GM12878 (cell line): ENCODE data around the gene CHRM5.

Experiments used
- BHLHE40 ChIP-seq, 2 experiments: fragments of 450-650 bp in 1 of 2; IDR thresholded peaks; 2 replicates each; pipeline ENCODE4 v1.6.1; 2011 to 2017; ENCODE audit warnings: low read depth in 2 of 2, borderline replicate concordance in 1 of 2, improper control_type of control experiment in 1 of 2, low read length in 1 of 2, mild to moderate bottlenecking in 1 of 2
- CBX5 ChIP-seq: sonication (generic); IDR thresholded peaks from 2 replicates; pipeline ENCODE4 v1.6.1; 2016; ENCODE audit warnings: low read depth, moderate library complexity, mild to moderate bottlenecking, inconsistent platforms
- CREM ChIP-seq: IDR thresholded peaks from 2 replicates; pipeline ENCODE4 v1.6.1; 2014; ENCODE audit warnings: antibody characterized with exemption, low read depth
- CTCF ChIP-seq, 3 experiments: IDR thresholded peaks in 2 of 3; conservative IDR thresholded peaks in 1 of 3; 2 replicates each; pipeline ENCODE4 v1.5.1; 2011; ENCODE audit warnings: low read depth in 3 of 3, low read length in 3 of 3, mild to moderate bottlenecking in 3 of 3, control low read depth in 2 of 3, moderate library complexity in 2 of 3, inconsistent platforms in 1 of 3, mixed read lengths in 1 of 3; ENCODE audit not compliant: control insufficient read depth in 2 of 3, insufficient read depth in 1 of 3; ENCODE audit errors: extremely low read depth in 1 of 3
- KLF5 ChIP-seq: fragments of 450-650 bp; IDR thresholded peaks from 2 replicates; pipeline ENCODE4 v1.6.1; 2014; ENCODE audit warnings: mild to moderate bottlenecking; ENCODE audit not compliant: partially characterized antibody
- MYC ChIP-seq: IDR thresholded peaks from 2 replicates; pipeline ENCODE4 v1.6.1; 2011; ENCODE audit warnings: mild to moderate bottlenecking, low read length, moderate library complexity, inconsistent platforms; ENCODE audit not compliant: insufficient read depth, insufficient replicate concordance, insufficient read length, severe bottlenecking
- POLR2A ChIP-seq: IDR thresholded peaks from 2 replicates; pipeline ENCODE4 v1.6.1; 2011; ENCODE audit warnings: low read depth, mild to moderate bottlenecking, low read length
- REST ChIP-seq: IDR thresholded peaks from 2 replicates; pipeline ENCODE4 v1.6.1; 2012; ENCODE audit warnings: mild to moderate bottlenecking, low read depth, low read length
- RFX5 ChIP-seq: IDR thresholded peaks from 2 replicates; pipeline ENCODE4 v1.6.1; 2011; ENCODE audit warnings: low read depth, low read length, improper control_type of control experiment
- TAF1 ChIP-seq: IDR thresholded peaks from 2 replicates; pipeline ENCODE4 v1.6.1; 2011; ENCODE audit warnings: mild to moderate bottlenecking, low read depth, low read length, borderline replicate concordance
- TCF7 ChIP-seq: IDR thresholded peaks from 2 replicates; pipeline ENCODE4 v1.6.1; 2014; ENCODE audit warnings: antibody characterized with exemption, borderline replicate concordance
- YY1 ChIP-seq: IDR thresholded peaks from 2 replicates; pipeline ENCODE4 v1.6.1; 2011; ENCODE audit warnings: low read depth, mild to moderate bottlenecking, low read length
- TF ChIP-seq, protein P1 (sequence below): fragments of 450-650 bp; formaldehyde crosslinking; IDR thresholded peaks from 2 replicates; pipeline ENCODE4 v1.5.0; 2022; ENCODE audit warnings: mild to moderate bottlenecking, missing genetic modification characterization

- TF ChIP-seq RFX5 (no peak), CTCF (IDR thresholded peaks at IDR 0.05 in 2 of 3, conservative IDR thresholded peaks at IDR 0.05 in 1 of 3; ENCODE audit: control insufficient read depth in 2 of 3, extremely low read depth in 1 of 3, insufficient read depth in 1 of 3, low read depth in 3 of 3, low read length in 3 of 3) (peak; percentile 51 to 73 (median 63)), KLF5 (no peak), TCF7 (no peak), CREM (no peak), CBX5 (no peak), BHLHE40 (IDR thresholded peaks at IDR 0.05; ENCODE audit: borderline replicate concordance in 1 of 2, low read depth in 2 of 2, low read length in 1 of 2) (no peak), POLR2A (no peak), REST (no peak), YY1 (no peak), MYC (no peak), TAF1 (no peak)
- TF ChIP-seq, protein P1, sequence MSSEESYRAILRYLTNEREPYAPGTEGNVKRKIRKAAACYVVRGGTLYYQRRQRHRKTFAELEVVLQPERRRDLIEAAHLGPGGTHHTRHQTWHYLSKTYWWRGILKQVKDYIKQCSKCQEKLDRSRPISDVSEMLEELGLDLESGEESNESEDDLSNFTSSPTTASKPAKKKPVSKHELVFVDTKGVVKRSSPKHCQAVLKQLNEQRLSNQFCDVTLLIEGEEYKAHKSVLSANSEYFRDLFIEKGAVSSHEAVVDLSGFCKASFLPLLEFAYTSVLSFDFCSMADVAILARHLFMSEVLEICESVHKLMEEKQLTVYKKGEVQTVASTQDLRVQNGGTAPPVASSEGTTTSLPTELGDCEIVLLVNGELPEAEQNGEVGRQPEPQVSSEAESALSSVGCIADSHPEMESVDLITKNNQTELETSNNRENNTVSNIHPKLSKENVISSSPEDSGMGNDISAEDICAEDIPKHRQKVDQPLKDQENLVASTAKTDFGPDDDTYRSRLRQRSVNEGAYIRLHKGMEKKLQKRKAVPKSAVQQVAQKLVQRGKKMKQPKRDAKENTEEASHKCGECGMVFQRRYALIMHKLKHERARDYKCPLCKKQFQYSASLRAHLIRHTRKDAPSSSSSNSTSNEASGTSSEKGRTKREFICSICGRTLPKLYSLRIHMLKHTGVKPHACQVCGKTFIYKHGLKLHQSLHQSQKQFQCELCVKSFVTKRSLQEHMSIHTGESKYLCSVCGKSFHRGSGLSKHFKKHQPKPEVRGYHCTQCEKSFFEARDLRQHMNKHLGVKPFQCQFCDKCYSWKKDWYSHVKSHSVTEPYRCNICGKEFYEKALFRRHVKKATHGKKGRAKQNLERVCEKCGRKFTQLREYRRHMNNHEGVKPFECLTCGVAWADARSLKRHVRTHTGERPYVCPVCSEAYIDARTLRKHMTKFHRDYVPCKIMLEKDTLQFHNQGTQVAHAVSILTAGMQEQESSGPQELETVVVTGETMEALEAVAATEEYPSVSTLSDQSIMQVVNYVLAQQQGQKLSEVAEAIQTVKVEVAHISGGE (CRISPR knock-in tag): no peak
These were observed 4.2 kb upstream of the CHRM5 start for GRCh38 chr15:33963831-33964664.
